Hematopoietic multipotent progenitor cell treated with erythropoietin and hydrocortisone succinate and interleukin-3 and kit ligand, for 15 days (in vitro differentiated cells): ENCODE measurements around the gene PTGDS.

Experiments
- DNase-seq: peaks from one replicate; pipeline ENCODE4 v3.0.0-alpha.2; 2015; ENCODE audit warnings: low spot score

PTGDS gene

GRCh38 chr9:137023157-137023556 lies 45.9 kb downstream of the PTGDS start:
- DNase-seq = no peak

GRCh38 chr9:137023583-137023991 lies 46.3 kb downstream of the PTGDS start:
- DNase-seq = no peak

GRCh38 chr9:137025517-137025966 lies 48.2 kb downstream of the PTGDS start:
- DNase-seq = no peak

GRCh38 chr9:137026384-137026783 lies 49.1 kb downstream of the PTGDS start:
- DNase-seq = no peak

GRCh38 chr9:137026828-137027227 lies 49.5 kb downstream of the PTGDS start:
- no peak for DNase-seq

GRCh38 chr9:137027369-137028262 lies 50.3 kb downstream of the PTGDS start, which contains the start of gene ABCA2:
Gene ABCA2 (minus strand): TSS chr9:137028237. CDS start chr9:137028140, 97 bp downstream.
- DNase-seq = no peak

- peak; percentile 75 for DNase-seq
Measured at GRCh38 chr9:137028263-137029057, 51.2 kb downstream of the PTGDS start.

GRCh38 chr9:137029058-137029936 lies 52.0 kb downstream of the PTGDS start:
- DNase-seq = peak; percentile 73

GRCh38 chr9:137030006-137030405 lies 52.7 kb downstream of the PTGDS start:
- DNase-seq = no peak

GRCh38 chr9:137030538-137031527 lies 53.5 kb downstream of the PTGDS start:
- DNase-seq = no peak
